Upper lobe of right lung (tissue), 1 donor: Measurements from ENCODE around the gene ADAMTS14. TPM values are rescaled to one million over a fixed set of nuclear protein-coding genes. Genes with fewer than 3 reads are reported as not detected.

Experiments
- ATAC-seq: fragments of 200-7000 bp; cut with Tn5 transposase; one replicate; pipeline ENCODE4 v1.9.1; 2020; ENCODE audit warnings: mild to moderate bottlenecking, moderate library complexity
- DNase-seq: peaks from one replicate; pipeline ENCODE4 v3.0.0-alpha.2; 2020
- H3K27ac ChIP-seq: fragments of 200-600 bp; one replicate; pipeline ENCODE4 v1.8.0; 2022
- H3K27me3 ChIP-seq: fragments of 200-600 bp; one replicate; pipeline ENCODE4 v1.8.0; 2022; ENCODE audit warnings: mild to moderate bottlenecking
- H3K36me3 ChIP-seq: fragments of 200-600 bp; one replicate; pipeline ENCODE4 v1.8.0; 2022
- H3K4me1 ChIP-seq: fragments of 200-600 bp; one replicate; pipeline ENCODE4 v1.8.0; 2022
- H3K4me3 ChIP-seq: fragments of 200-600 bp; one replicate; pipeline ENCODE4 v1.8.0; 2022; ENCODE audit warnings: mild to moderate bottlenecking
- H3K9me3 ChIP-seq: fragments of 200-600 bp; one replicate; pipeline ENCODE4 v1.8.0; 2022
- CTCF ChIP-seq: fragments of 200-600 bp; IDR thresholded peaks from one replicate; pipeline ENCODE4 v1.8.0; 2022; ENCODE audit warnings: antibody characterized with exemption
- intact Hi-C: fragments of 100-400 bp; cut with DNase I; formaldehyde crosslinking; loops from one replicate; pipeline ENCODE4 v1.11.0; 2022
- total RNA-seq: library from RNA; stranded (reverse); fragmentation: NEBNext Ultra II Directional; extraction: Animal tissue kit (Norgen Biotek cat#: 25700); gene quantifications from one replicate; pipeline ENCODE4 v1.2.1, GENCODE V29; 2021
- donor health status: DM: no; HTN: yes; CAD: no; lungs with severe emphysema.

The ADAMTS14 gene
- total RNA-seq, 1 donor from 2014 or later, result 0.55 TPM

- H3K4me1 ChIP-seq, result no peaks in the 10 kb centered on the region
- ATAC-seq (no peak), DNase-seq (no peak)
- H3K27ac ChIP-seq, result no peak overlapping the region
- H3K9me3 ChIP-seq, result no peaks in the 10 kb centered on the region
- no peak for TF ChIP-seq CTCF
- no peak overlapping the region for H3K4me3 ChIP-seq
- H3K27me3 ChIP-seq, result no peaks in the 10 kb centered on the region
- intact Hi-C loops, result no loop called here
- no peaks in the 10 kb centered on the region for H3K36me3 ChIP-seq
Measured at GRCh38 chr10:70704211-70704610, 31.9 kb downstream of the ADAMTS14 start.

GRCh38 chr10:70705121-70705861, 33.0 kb downstream of the ADAMTS14 start:
- Histone ChIP-seq H3K36me3 (no peaks in the 10 kb centered on the region), H3K4me1 (no peaks in the 10 kb centered on the region), H3K27ac (no peak overlapping the region), H3K9me3 (no peaks in the 10 kb centered on the region), H3K4me3 (no peak overlapping the region), H3K27me3 (no peaks in the 10 kb centered on the region)
- intact Hi-C loops, result no loop called here
- no peak for TF ChIP-seq CTCF
- no peak for ATAC-seq
- DNase-seq, result no peak

- Histone ChIP-seq H3K9me3 (no peaks in the 10 kb centered on the region), H3K4me3 (no peak overlapping the region), H3K36me3 (no peaks in the 10 kb centered on the region), H3K4me1 (peaks cover 3% of the 10 kb centered on the region), H3K27me3 (no peaks in the 10 kb centered on the region), H3K27ac (no peak overlapping the region)
- DNase-seq, result no peak
- ATAC-seq, result no peak
- intact Hi-C loops, result no loop called here
- no peak for TF ChIP-seq CTCF
Measured at GRCh38 chr10:70711177-70711576, 38.9 kb downstream of the ADAMTS14 start.

- Histone ChIP-seq H3K36me3 (no peaks in the 10 kb centered on the region), H3K27me3 (no peaks in the 10 kb centered on the region), H3K27ac (no peak overlapping the region), H3K9me3 (no peaks in the 10 kb centered on the region), H3K4me1 (peaks cover 3% of the 10 kb centered on the region), H3K4me3 (no peak overlapping the region)
- intact Hi-C loops, result no loop called here
- no peak for ATAC-seq
- TF ChIP-seq CTCF, result no peak
- DNase-seq, result no peak
Measured at GRCh38 chr10:70711911-70712310, 39.6 kb downstream of the ADAMTS14 start.

GRCh38 chr10:70714245-70714644, 41.9 kb downstream of the ADAMTS14 start:
- H3K36me3 ChIP-seq, result no peaks in the 10 kb centered on the region
- intact Hi-C loops, result no loop called here
- no peak for TF ChIP-seq CTCF
- H3K27me3 ChIP-seq, result no peaks in the 10 kb centered on the region
- no peak for ATAC-seq
- DNase-seq, result no peak
- peaks cover 3% of the 10 kb centered on the region for H3K4me1 ChIP-seq
- H3K9me3 ChIP-seq, result no peaks in the 10 kb centered on the region
- no peak overlapping the region for H3K27ac ChIP-seq
- H3K4me3 ChIP-seq, result no peak overlapping the region

- intact Hi-C loops, result no loop called here
- ATAC-seq (no peak), DNase-seq (no peak)
- Histone ChIP-seq H3K27ac (no peak overlapping the region), H3K27me3 (no peaks in the 10 kb centered on the region), H3K4me3 (no peak overlapping the region), H3K4me1 (peaks cover 3% of the 10 kb centered on the region), H3K9me3 (no peaks in the 10 kb centered on the region), H3K36me3 (no peaks in the 10 kb centered on the region)
- TF ChIP-seq CTCF, result no peak
Measured at GRCh38 chr10:70714951-70715350, 42.6 kb downstream of the ADAMTS14 start.
